Ishikawa (cell line): ENCODE results near the gene PRDM2.

Source experiments
- CEBPB ChIP-seq: IDR thresholded peaks from 2 replicates; pipeline ENCODE4 v1.6.1; 2012
- CREB1 ChIP-seq: IDR thresholded peaks from 2 replicates; pipeline ENCODE4 v1.6.1; 2012; ENCODE audit warnings: low read depth
- EGR1 ChIP-seq: IDR thresholded peaks from 2 replicates; pipeline ENCODE4 v1.6.1; 2012
- EP300 ChIP-seq: IDR thresholded peaks from 2 replicates; pipeline ENCODE4 v1.6.1; 2012; ENCODE audit warnings: borderline replicate concordance
- FOXM1 ChIP-seq: IDR thresholded peaks from 2 replicates; pipeline ENCODE4 v1.6.1; 2012; ENCODE audit warnings: low read depth, borderline replicate concordance
- MAX ChIP-seq: IDR thresholded peaks from 2 replicates; pipeline ENCODE4 v1.6.1; 2012
- NFIC ChIP-seq: IDR thresholded peaks from 2 replicates; pipeline ENCODE4 v1.6.1; 2012
- RAD21 ChIP-seq: IDR thresholded peaks from 2 replicates; pipeline ENCODE4 v1.6.1; 2012; ENCODE audit warnings: low read depth
- REST ChIP-seq: IDR thresholded peaks from 2 replicates; pipeline ENCODE4 v1.6.1; 2012; ENCODE audit warnings: low read depth, mild to moderate bottlenecking
- TAF1 ChIP-seq: IDR thresholded peaks from 2 replicates; pipeline ENCODE4 v1.6.1; 2012; ENCODE audit warnings: low read depth, mild to moderate bottlenecking
- TCF12 ChIP-seq: IDR thresholded peaks from 2 replicates; pipeline ENCODE4 v1.6.1; 2012; ENCODE audit warnings: low read depth
- TEAD4 ChIP-seq: IDR thresholded peaks from 2 replicates; pipeline ENCODE4 v1.6.1; 2012
- USF1 ChIP-seq: IDR thresholded peaks from 2 replicates; pipeline ENCODE4 v1.6.1; 2012
- YY1 ChIP-seq: IDR thresholded peaks from 2 replicates; pipeline ENCODE4 v1.6.1; 2012; ENCODE audit warnings: low read depth
- ZBTB7A ChIP-seq: IDR thresholded peaks from 2 replicates; pipeline ENCODE4 v1.6.1; 2012; ENCODE audit warnings: low read depth

Gene PRDM2

GRCh38 chr1:13802782-13803545 is 103.0 kb downstream of the PRDM2 start:
- TF ChIP-seq CREB1 (no peak), MAX (no peak), ZBTB7A (no peak), RAD21 (no peak), EP300 (no peak), CEBPB (no peak), NFIC (no peak), TEAD4 (no peak), TCF12 (no peak), FOXM1 (no peak), TAF1 (no peak), EGR1 (no peak), REST (no peak), USF1 (no peak), YY1 (no peak)

- TF ChIP-seq YY1: no peak
- TF ChIP-seq CEBPB: no peak
- no peak for TF ChIP-seq MAX
- no peak for TF ChIP-seq ZBTB7A
- TF ChIP-seq TCF12: no peak
- TF ChIP-seq USF1: no peak
- TF ChIP-seq EP300: no peak
Observed at GRCh38 chr1:13803546-13804239, 103.7 kb downstream of the PRDM2 start.

GRCh38 chr1:13804240-13804633 is 104.2 kb downstream of the PRDM2 start:
- no peak for TF ChIP-seq REST
- TF ChIP-seq RAD21: no peak
- TF ChIP-seq FOXM1: no peak
- TF ChIP-seq TAF1: no peak
- no peak for TF ChIP-seq TEAD4
- TF ChIP-seq TCF12: no peak
- TF ChIP-seq ZBTB7A: no peak

GRCh38 chr1:13805431-13805830 is 105.4 kb downstream of the PRDM2 start:
- TF ChIP-seq USF1 (no peak), MAX (no peak)

GRCh38 chr1:13806108-13806507 is 106.1 kb downstream of the PRDM2 start:
- TF ChIP-seq TAF1 (no peak), ZBTB7A (no peak), RAD21 (no peak), TEAD4 (no peak), TCF12 (no peak), USF1 (no peak), MAX (no peak), REST (no peak), CEBPB (no peak)
